Epithelial cell of esophagus (primary cell): Measurements from ENCODE around the gene BABAM2.

ENCODE experiments used
- DNase-seq: peaks from one replicate; pipeline ENCODE4 v3.0.0; 2010; ENCODE audit warnings: low read depth
- H3K4me3 ChIP-seq: 2 replicates; pipeline ENCODE4 v1.5.1; 2011; ENCODE audit warnings: mild to moderate bottlenecking, low read length, control low read depth
- TF ChIP-seq, protein P1 (sequence below): IDR thresholded peaks from 2 replicates; pipeline ENCODE4 v1.5.1; 2011; ENCODE audit warnings: low read depth, mild to moderate bottlenecking, low read length, control low read depth, inconsistent platforms; ENCODE audit not compliant: insufficient read depth; ENCODE audit errors: missing control alignments

The BABAM2 gene

DNA sequence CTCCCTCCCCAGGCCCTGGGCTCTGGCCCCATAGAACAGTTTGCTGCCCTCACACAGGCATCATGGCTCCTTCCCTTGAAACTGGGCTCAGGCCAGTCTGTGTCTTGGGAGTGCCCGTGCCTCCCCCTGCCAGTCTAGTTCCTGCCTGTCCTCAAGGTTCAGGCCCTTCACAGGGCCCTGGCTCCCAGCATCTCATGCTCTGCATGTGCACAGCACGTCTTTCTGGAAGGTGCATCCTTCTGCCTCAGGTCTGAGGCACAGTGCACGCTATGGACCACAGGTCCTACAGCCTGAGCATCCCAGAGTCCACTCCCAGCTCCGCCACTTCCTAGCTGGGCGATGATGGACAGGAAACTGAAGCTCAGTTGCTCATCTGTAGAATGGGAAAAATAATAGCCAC lies 466.5 kb downstream of the BABAM2 start:
- H3K4me3 ChIP-seq, result no peak overlapping the region
- TF ChIP-seq, protein P1, sequence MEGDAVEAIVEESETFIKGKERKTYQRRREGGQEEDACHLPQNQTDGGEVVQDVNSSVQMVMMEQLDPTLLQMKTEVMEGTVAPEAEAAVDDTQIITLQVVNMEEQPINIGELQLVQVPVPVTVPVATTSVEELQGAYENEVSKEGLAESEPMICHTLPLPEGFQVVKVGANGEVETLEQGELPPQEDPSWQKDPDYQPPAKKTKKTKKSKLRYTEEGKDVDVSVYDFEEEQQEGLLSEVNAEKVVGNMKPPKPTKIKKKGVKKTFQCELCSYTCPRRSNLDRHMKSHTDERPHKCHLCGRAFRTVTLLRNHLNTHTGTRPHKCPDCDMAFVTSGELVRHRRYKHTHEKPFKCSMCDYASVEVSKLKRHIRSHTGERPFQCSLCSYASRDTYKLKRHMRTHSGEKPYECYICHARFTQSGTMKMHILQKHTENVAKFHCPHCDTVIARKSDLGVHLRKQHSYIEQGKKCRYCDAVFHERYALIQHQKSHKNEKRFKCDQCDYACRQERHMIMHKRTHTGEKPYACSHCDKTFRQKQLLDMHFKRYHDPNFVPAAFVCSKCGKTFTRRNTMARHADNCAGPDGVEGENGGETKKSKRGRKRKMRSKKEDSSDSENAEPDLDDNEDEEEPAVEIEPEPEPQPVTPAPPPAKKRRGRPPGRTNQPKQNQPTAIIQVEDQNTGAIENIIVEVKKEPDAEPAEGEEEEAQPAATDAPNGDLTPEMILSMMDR, result no peak
- DNase-seq, result no peak

DNA sequence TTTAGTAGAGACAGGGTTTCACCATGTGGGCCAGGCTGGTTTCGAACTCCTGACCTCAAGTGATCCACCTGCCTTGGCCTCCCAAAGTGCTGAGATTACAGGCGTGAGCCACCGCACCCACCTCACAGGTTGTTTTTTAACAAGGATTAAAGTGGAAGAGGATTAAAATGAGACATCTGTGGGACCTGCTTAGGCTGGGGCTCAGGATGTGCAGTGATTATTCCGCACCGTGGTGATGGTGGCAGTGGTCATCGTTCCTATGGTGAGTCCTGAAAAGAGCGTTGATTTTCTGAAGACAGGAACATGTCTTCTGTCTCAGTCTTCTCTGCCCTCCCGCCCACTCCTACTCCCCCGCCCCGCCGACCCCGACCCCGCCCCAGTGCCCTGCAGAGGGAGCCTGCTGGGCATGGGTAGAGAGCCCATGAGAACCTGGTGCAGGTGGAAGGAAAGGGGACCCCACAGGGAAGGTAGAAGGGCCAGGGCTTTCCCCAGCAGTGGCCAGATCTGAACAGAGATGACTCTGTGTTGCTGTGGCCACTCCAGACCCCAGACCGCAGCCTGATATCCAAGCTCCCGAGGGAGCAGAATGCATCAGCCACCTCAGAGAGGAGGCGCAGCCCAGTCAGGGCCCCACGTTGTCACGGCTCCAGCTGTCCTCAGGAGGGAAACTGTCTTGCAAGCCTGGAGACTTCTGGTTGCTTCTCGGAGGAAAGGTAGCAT lies 467.6 kb downstream of the BABAM2 start:
- TF ChIP-seq, protein P1, result no peak
- DNase-seq, result no peak
- no peak overlapping the region for H3K4me3 ChIP-seq

DNA sequence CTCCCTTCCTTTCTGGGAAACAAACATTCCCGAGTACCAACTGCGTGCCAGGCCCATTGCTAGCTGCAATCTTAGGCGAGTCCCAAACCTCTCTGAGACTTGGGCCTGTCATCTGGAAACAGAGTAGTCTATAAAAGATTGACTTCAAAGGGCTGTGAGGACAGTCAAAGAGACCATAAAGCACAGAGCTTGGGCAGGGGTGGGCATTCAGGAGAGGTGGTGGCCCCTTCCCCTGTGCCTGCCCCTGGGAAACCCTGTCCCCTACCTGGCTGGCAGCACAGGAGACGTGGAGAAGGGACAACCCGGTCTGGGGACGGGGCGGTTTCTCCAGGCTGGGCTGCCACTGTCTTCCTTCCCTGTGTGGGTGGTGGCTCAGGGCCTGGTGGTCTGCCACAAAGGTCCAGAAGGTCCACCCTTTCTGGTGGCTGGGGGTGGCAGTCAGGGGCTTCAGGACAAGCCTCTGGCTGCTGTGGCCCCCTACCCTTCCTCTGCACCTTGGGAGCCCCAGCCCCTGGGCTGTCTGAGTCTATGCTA lies 468.2 kb downstream of the BABAM2 start:
- no peak overlapping the region for H3K4me3 ChIP-seq

DNA sequence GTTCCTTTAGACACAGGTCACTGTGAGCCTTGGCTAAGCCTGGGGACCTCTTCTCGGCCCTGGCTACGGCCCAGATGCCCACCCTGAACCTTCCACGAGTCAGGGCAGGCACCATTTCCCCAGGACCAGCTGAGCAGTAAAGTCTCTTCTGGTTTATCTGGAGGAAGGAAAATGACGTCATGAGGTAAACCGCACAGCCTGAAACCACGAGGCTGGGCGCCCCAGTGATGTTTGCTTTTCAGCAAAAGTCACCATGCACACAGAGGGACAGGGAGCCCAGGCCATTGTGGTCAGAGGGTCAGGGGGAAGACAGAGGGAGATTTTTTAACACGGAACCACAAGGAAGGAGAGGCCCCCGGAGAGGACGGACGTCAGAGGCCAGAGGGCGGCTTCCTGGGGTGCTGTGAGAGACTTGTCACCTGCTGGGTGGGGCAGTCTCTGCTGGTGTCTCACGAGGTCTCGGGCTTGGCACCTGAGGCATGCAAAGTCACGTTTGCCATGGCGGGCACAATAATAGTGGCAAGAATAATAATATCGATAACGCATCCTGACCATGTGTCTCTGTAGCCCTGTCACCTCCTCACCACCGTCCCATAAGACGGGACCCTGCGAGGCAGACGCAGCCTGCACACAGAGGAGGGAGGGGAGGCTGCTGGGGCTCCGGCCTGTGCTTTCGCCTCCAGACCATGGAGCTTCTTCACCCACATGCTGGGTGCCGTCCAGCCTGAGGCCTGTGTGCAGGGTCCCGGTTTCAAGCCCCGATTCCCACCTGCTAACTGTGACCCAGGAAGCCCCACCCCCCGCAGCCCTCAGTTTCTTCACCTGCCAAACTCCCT lies 468.9 kb downstream of the BABAM2 start:
- peak; percentile 50 for DNase-seq
- H3K4me3 ChIP-seq, result no peak overlapping the region

More for the DNA sequence above, 468.2 kb downstream of the BABAM2 start:
- TF ChIP-seq, protein P1, result no peak
- no peak for DNase-seq

DNA sequence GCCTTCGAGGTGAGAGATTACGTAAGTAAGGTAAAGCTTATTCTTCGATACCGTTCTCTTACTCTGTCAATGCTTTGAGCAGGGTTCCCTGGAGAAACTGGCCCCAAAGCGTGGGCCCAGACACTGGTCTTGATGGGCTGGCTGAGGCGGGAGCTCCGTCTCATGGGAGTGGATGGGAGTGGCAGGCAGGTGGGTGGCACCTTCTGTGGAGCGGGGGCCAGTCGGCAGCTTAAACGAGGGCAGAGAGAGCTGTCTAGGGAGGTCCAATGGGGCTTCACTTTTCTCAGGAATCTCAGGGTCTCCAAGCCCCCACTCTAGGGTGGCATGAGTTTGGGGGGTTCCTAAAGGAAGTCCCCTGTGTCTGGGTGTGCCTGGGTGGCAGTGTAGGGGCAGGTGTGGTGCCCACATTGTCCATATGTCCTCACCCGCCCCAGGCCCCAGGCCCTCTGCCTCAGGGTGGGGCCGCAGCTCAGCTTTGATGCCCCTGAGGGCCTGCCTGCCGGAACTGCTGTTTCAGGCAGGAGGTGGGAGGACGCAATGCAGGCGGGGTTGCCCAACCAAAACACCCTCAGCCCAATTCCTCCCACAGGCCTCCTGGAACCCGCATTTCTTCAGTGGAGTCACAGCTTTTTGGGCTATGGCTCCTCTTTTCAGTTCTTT lies 469.7 kb downstream of the BABAM2 start:
- TF ChIP-seq, protein P1, result no peak
- no peak overlapping the region for H3K4me3 ChIP-seq
- no peak for DNase-seq

More for the DNA sequence above, 468.9 kb downstream of the BABAM2 start:
- TF ChIP-seq, protein P1, result no peak

DNA sequence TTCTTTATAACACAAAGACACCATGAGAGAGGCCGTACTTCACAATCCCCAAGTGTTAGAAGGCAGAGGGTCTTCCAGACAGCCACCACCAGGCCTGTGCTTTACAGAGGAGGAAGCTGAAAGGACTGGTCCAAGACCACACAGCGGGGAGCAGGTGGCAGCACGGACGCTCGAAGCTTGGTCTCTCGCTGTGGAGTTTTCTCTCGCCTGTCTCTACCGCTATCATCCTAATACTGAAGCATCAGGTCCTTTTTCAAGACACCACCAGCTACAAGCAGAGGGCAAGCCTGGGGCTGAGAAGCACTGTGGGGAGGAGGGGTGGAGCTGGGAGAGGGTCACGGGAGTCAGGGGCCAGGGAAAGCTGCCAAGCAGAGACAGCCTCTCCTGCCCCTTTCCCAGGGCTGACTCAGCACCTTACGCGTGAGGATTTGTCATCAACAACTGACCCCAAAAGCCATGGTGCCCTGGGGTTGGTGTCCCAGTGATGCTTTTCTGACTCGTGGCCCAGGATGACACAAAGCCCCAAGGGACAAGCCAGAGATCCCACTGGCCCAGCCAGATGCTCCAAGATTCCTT lies 470.3 kb downstream of the BABAM2 start:
- DNase-seq, result peak; percentile 37
- TF ChIP-seq, protein P1, result no peak
- no peak overlapping the region for H3K4me3 ChIP-seq
